Cardiac muscle cell (in vitro differentiated cells and primary cell): ENCODE data around the gene GSTP1. TPM values are rescaled to one million over a fixed set of nuclear protein-coding genes. Genes with fewer than 3 reads are reported as not detected.
A peak's percentile ranks its signal among the peaks of the same experiment; 100 is the strongest.

Experiments
- DNase-seq, 2 donors: peaks; one replicate each; pipeline versions ENCODE4 v3.0.0 to v3.0.0-alpha.2; 2010 to 2017; ENCODE audit warnings: low read depth in 1 of 2, low spot score in 1 of 2
- H3K27ac ChIP-seq: fragments of 200-600 bp; sonication (generic); 2 replicates; pipeline ENCODE4 v1.5.1; 2016
- H3K27me3 ChIP-seq: fragments of 200-600 bp; sonication (generic); 2 replicates; pipeline ENCODE4 v1.6.0; 2016; ENCODE audit warnings: control low read depth
- H3K36me3 ChIP-seq: fragments of 200-600 bp; sonication (generic); 2 replicates; pipeline ENCODE4 v1.5.1; 2016; ENCODE audit warnings: control low read depth
- H3K4me1 ChIP-seq: fragments of 200-600 bp; sonication (generic); 2 replicates; pipeline ENCODE4 v1.8.1; 2017; ENCODE audit warnings: low read depth, mild to moderate bottlenecking, mixed run types
- H3K4me3 ChIP-seq: fragments of 200-600 bp; sonication (generic); 2 replicates; pipeline ENCODE4 v1.5.1; 2016; ENCODE audit warnings: mild to moderate bottlenecking
- H3K9me3 ChIP-seq: fragments of 200-600 bp; sonication (generic); 2 replicates; pipeline ENCODE4 v1.5.1; 2017; ENCODE audit warnings: low read depth, mild to moderate bottlenecking, control low read depth
- CTCF ChIP-seq: IDR thresholded peaks from 2 replicates; pipeline ENCODE4 v1.5.1; 2012; ENCODE audit warnings: low read depth, mild to moderate bottlenecking, low read length
- polyA plus RNA-seq: library from polyadenylated mRNA; unstranded; fragments of >200 nt; fragmentation: Nextera tagmentation; extraction: Ambion mirVana; gene quantifications from 2 replicates; pipeline ENCODE4 v1.2.1, GENCODE V29; 2016
- total RNA-seq: library from RNA; depleted of rRNA; stranded (reverse); fragments of >200 nt; gene quantifications from 2 replicates; pipeline ENCODE4 v1.2.3, GENCODE V29; 2016

Gene GSTP1
- 957 and 1,963 TPM in 2 replicates for total RNA-seq
- 788 and 1,052 TPM in 2 replicates for polyA plus RNA-seq

GRCh38 chr11:67583247-67584204 lies at the start of gene GSTP1:
GSTP1 (plus strand) TSS chr11:67583812; CDS start chr11:67583844, 32 bp downstream.
- Histone ChIP-seq H3K4me1 (no peaks in the 10 kb centered on the region), H3K27ac (peak within 1 kb of the TSS; percentile 91), H3K9me3 (no peaks in the 10 kb centered on the region), H3K27me3 (no peaks in the 10 kb centered on the region), H3K4me3 (peak within 1 kb of the TSS; percentile 56), H3K36me3 (no peaks in the 10 kb centered on the region)
- TF ChIP-seq CTCF = peak; percentile 68
- peak; percentile 94 to 98 for DNase-seq

- H3K4me3 ChIP-seq = no peak overlapping the region
- DNase-seq = no peak
Observed at GRCh38 chr11:67534070-67534679, 49.4 kb upstream of the GSTP1 start.

GRCh38 chr11:67535561-67535960 lies 48.1 kb upstream of the GSTP1 start:
- no peak for DNase-seq
- H3K27me3 ChIP-seq = no peaks in the 10 kb centered on the region
- H3K4me3 ChIP-seq = no peak overlapping the region
- no peak for TF ChIP-seq CTCF
- H3K4me1 ChIP-seq = no peaks in the 10 kb centered on the region
- no peaks in the 10 kb centered on the region for H3K36me3 ChIP-seq
- H3K27ac ChIP-seq = no peak overlapping the region
- peaks cover 2% of the 10 kb centered on the region for H3K9me3 ChIP-seq

More at GRCh38 chr11:67534070-67534679, 49.4 kb upstream of the GSTP1 start:
- Histone ChIP-seq H3K27ac (no peak overlapping the region), H3K36me3 (no peaks in the 10 kb centered on the region), H3K4me1 (no peaks in the 10 kb centered on the region), H3K9me3 (peaks cover 2% of the 10 kb centered on the region), H3K27me3 (no peaks in the 10 kb centered on the region)
- no peak for TF ChIP-seq CTCF

GRCh38 chr11:67538306-67538705 lies 45.3 kb upstream of the GSTP1 start:
- Histone ChIP-seq H3K27ac (no peak overlapping the region), H3K27me3 (no peaks in the 10 kb centered on the region), H3K4me1 (no peaks in the 10 kb centered on the region), H3K36me3 (no peaks in the 10 kb centered on the region), H3K9me3 (peaks cover 2% of the 10 kb centered on the region), H3K4me3 (no peak overlapping the region)
- no peak for TF ChIP-seq CTCF
- DNase-seq = peak in 1 of 2 donors; percentile 30

GRCh38 chr11:67538823-67539505 lies 44.6 kb upstream of the GSTP1 start:
- no peak for TF ChIP-seq CTCF
- no peak for DNase-seq

More at GRCh38 chr11:67538823-67539505, 44.6 kb upstream of the GSTP1 start:
- no peak overlapping the region for H3K4me3 ChIP-seq
- no peaks in the 10 kb centered on the region for H3K4me1 ChIP-seq
- H3K36me3 ChIP-seq = no peaks in the 10 kb centered on the region
- H3K9me3 ChIP-seq = peaks cover under 1% of the 10 kb centered on the region
- no peak overlapping the region for H3K27ac ChIP-seq
- no peaks in the 10 kb centered on the region for H3K27me3 ChIP-seq
